ENCODE measurements around the gene PPFIA1. TPM values are rescaled to one million over a fixed set of nuclear protein-coding genes. Genes with fewer than 3 reads are reported as not detected.

PPFIA1 gene
- total RNA-seq, 1 experiment from 2014 or later = 63.4 TPM

DNA sequence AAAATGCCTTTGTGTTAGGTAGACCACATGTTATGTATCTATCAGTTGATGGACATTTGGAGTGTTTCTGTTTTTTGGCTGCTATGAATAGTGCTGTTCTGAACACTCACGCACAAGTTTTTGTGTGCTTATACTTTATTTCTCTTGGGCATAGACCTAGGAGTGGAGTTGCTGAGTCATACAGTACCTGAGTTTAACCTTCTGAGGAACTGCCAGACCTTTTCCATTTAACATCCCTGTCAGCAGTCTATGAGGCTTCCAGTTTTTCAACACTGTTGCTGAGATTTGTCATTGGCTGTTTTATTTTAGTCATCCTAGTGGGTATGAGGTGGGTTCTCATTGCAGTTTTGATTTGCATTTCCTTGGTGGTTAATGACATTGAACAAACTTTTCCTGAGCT is 132.2 kb downstream of the PPFIA1 start:
- peaks cover 14 to 34% (median 24%) of the 10 kb centered on the region in 3 experiments; a peak in 6 of 7 replicates for H3K36me3 Mint-ChIP-seq (ENCODE audit: insufficient read depth in 1 of 3, low read depth in 3 of 3)
- H4K8ac ChIP-seq (replicated peaks; ENCODE audit: insufficient read length, low read depth, low read length) = no peak overlapping the region
- no peaks in the 10 kb centered on the region for H3K9me3 ChIP-seq (ENCODE audit: control insufficient read depth, low read depth, low read length)
- H3K23ac ChIP-seq (ENCODE audit: insufficient read length, low read depth, low read length) = no peak overlapping the region
- H3K4me2 ChIP-seq (ENCODE audit: insufficient read depth, insufficient read length, low read length) = no peak overlapping the region
- WGBS (ENCODE audit: extremely low coverage, insufficient read length, low lambda C conversion rate) = no CpG with 5 or more reads among the region's 1 CpG
- no peak for DNase-seq
- H2AK5ac ChIP-seq (ENCODE audit: insufficient read length, low read length) = no peak overlapping the region
- H3K79me1 ChIP-seq (ENCODE audit: insufficient read depth, low read depth, low read length, poor library complexity, severe bottlenecking) = peaks cover 2% of the 10 kb centered on the region
- H3K27me3 ChIP-seq (ENCODE audit: insufficient read depth, low read length) = no peaks in the 10 kb centered on the region
- no peak overlapping the region for H3K18ac ChIP-seq (ENCODE audit: insufficient read length, low read depth, low read length)
- H2BK5ac ChIP-seq (ENCODE audit: insufficient read length, low read length) = no peak overlapping the region
- no peak overlapping the region for H3K14ac ChIP-seq (ENCODE audit: insufficient read depth, low read length)
- no peaks in the 10 kb centered on the region for H3K4me1 ChIP-seq (ENCODE audit: insufficient read depth, low read length)
- H2BK120ac ChIP-seq (ENCODE audit: low read depth, low read length, poor library complexity, severe bottlenecking) = no peak overlapping the region
- no peak overlapping the region for H3K27ac ChIP-seq (ENCODE audit: insufficient read length, low read depth, low read length)
- no peak overlapping the region for H3K4me3 Mint-ChIP-seq
- H2AFZ ChIP-seq (ENCODE audit: low read length) = no peak overlapping the region
- TF ChIP-seq, protein P1, sequence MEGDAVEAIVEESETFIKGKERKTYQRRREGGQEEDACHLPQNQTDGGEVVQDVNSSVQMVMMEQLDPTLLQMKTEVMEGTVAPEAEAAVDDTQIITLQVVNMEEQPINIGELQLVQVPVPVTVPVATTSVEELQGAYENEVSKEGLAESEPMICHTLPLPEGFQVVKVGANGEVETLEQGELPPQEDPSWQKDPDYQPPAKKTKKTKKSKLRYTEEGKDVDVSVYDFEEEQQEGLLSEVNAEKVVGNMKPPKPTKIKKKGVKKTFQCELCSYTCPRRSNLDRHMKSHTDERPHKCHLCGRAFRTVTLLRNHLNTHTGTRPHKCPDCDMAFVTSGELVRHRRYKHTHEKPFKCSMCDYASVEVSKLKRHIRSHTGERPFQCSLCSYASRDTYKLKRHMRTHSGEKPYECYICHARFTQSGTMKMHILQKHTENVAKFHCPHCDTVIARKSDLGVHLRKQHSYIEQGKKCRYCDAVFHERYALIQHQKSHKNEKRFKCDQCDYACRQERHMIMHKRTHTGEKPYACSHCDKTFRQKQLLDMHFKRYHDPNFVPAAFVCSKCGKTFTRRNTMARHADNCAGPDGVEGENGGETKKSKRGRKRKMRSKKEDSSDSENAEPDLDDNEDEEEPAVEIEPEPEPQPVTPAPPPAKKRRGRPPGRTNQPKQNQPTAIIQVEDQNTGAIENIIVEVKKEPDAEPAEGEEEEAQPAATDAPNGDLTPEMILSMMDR (conservative IDR thresholded peaks at IDR 0.05) = no peak
- H3K56ac ChIP-seq (ENCODE audit: insufficient read length, low read depth, low read length) = no peak overlapping the region
- peaks cover 19 to 20% of the 10 kb centered on the region in 2 experiments for H3K4me1 Mint-ChIP-seq
- no peaks in the 10 kb centered on the region for H3K27me3 Mint-ChIP-seq (ENCODE audit: low read depth)
- no peak overlapping the region for H3K4ac ChIP-seq (ENCODE audit: low read depth, low read length)
- no peak overlapping the region for H3T11ph ChIP-seq (ENCODE audit: low read length)
- H3K23me2 ChIP-seq (ENCODE audit: insufficient read length, low read depth, low read length, poor library complexity, severe bottlenecking) = peaks cover 13% of the 10 kb centered on the region
- H3K27ac Mint-ChIP-seq = no peak overlapping the region
- H3K79me2 ChIP-seq (ENCODE audit: insufficient read depth, low read length) = peaks cover 26% of the 10 kb centered on the region; the same call in 1 of the 2 replicates
- no peak overlapping the region for H2BK20ac ChIP-seq (ENCODE audit: low read depth, low read length, poor library complexity, severe bottlenecking)
- H2BK12ac ChIP-seq (ENCODE audit: insufficient read length, low read depth, low read length) = no peak overlapping the region
- H2BK15ac ChIP-seq (ENCODE audit: low read depth, low read length) = no peak overlapping the region
- no peak overlapping the region for H4K5ac ChIP-seq (ENCODE audit: insufficient read length, low read depth, low read length)
- no peaks in the 10 kb centered on the region for H4K20me1 ChIP-seq (ENCODE audit: control insufficient read depth, insufficient read depth, insufficient read length)
- no peaks in the 10 kb centered on the region for H3K9me3 Mint-ChIP-seq
- no peak overlapping the region for H4K91ac ChIP-seq (ENCODE audit: insufficient read length, low read depth, low read length)
- H3K9ac ChIP-seq (ENCODE audit: extremely low read depth, insufficient read length, low read length) = no peak overlapping the region

Measured in H9 (cell line).